Trophoblast cell (in vitro differentiated cells and primary cell): Measurements from ENCODE around the gene XPO6.

Experiments
- DNase-seq, 2 donors: peaks; one replicate each; pipeline ENCODE4 v3.0.0-alpha.2; 2016
- H2AFZ ChIP-seq: 2 replicates; pipeline ENCODE4 v1.6.1; 2013; ENCODE audit warnings: low read length, moderate library complexity, mild to moderate bottlenecking; ENCODE audit not compliant: insufficient read depth, poor library complexity
- H2AK5ac ChIP-seq: 2 replicates; pipeline ENCODE4 v1.6.1; 2013; ENCODE audit warnings: mild to moderate bottlenecking, low read length
- H2BK120ac ChIP-seq: 2 replicates; pipeline ENCODE4 v1.6.1; 2013; ENCODE audit warnings: low read length, mild to moderate bottlenecking, moderate library complexity; ENCODE audit not compliant: insufficient read depth, poor library complexity
- H2BK12ac ChIP-seq: 2 replicates; pipeline ENCODE4 v1.6.1; 2013; ENCODE audit warnings: mild to moderate bottlenecking, low read length, moderate library complexity
- H2BK5ac ChIP-seq: 2 replicates; pipeline ENCODE4 v1.6.1; 2013; ENCODE audit warnings: low read length, low read depth, moderate library complexity, mild to moderate bottlenecking; ENCODE audit not compliant: poor library complexity
- H3K14ac ChIP-seq: 2 replicates; pipeline ENCODE4 v1.6.1; 2013; ENCODE audit warnings: mild to moderate bottlenecking, low read length
- H3K18ac ChIP-seq: 2 replicates; pipeline ENCODE4 v1.6.1; 2013; ENCODE audit warnings: mild to moderate bottlenecking, low read length
- H3K23ac ChIP-seq: 2 replicates; pipeline ENCODE4 v1.6.1; 2013; ENCODE audit warnings: low read length
- H3K27ac ChIP-seq: 2 replicates; pipeline ENCODE4 v1.5.1; 2013; ENCODE audit warnings: low read depth, mild to moderate bottlenecking, inconsistent platforms, low read length, moderate library complexity
- H3K27me3 ChIP-seq: 2 replicates; pipeline ENCODE4 v1.6.1; 2013; ENCODE audit warnings: inconsistent platforms, mild to moderate bottlenecking, low read length, moderate library complexity; ENCODE audit not compliant: insufficient read depth
- H3K36me3 ChIP-seq, 2 experiments: 1 replicate in 1 of 2; 2 replicates in 1 of 2; pipeline ENCODE4 v1.6.1; 2013; ENCODE audit warnings: low read length in 2 of 2, mild to moderate bottlenecking in 2 of 2, moderate library complexity in 1 of 2; ENCODE audit not compliant: insufficient read depth in 2 of 2, control insufficient read depth in 1 of 2
- H3K4ac ChIP-seq: 2 replicates; pipeline ENCODE4 v1.6.1; 2013; ENCODE audit warnings: low read depth, mild to moderate bottlenecking, low read length, moderate library complexity
- H3K4me1 ChIP-seq, 2 experiments: 1 replicate in 1 of 2; 2 replicates in 1 of 2; pipeline ENCODE4 v1.6.1; 2013; ENCODE audit warnings: low read length in 2 of 2, mild to moderate bottlenecking in 2 of 2, moderate library complexity in 1 of 2; ENCODE audit not compliant: insufficient read depth in 2 of 2, control insufficient read depth in 1 of 2
- H3K4me2 ChIP-seq: 2 replicates; pipeline ENCODE4 v1.6.1; 2013; ENCODE audit warnings: inconsistent platforms, mild to moderate bottlenecking, low read length, moderate library complexity
- H3K4me3 ChIP-seq: 2 replicates; pipeline ENCODE4 v1.5.1; 2013; ENCODE audit warnings: mild to moderate bottlenecking, low read depth, low read length, inconsistent platforms
- H3K79me1 ChIP-seq: one replicate; pipeline ENCODE4 v1.6.1; 2013; ENCODE audit warnings: low read length
- H3K79me2 ChIP-seq: 2 replicates; pipeline ENCODE4 v1.6.1; 2013; ENCODE audit warnings: low read length, mild to moderate bottlenecking; ENCODE audit not compliant: control insufficient read depth, insufficient read depth, poor library complexity
- H3K9ac ChIP-seq: 2 replicates; pipeline ENCODE4 v1.6.1; 2013; ENCODE audit warnings: mild to moderate bottlenecking, low read length
- H3K9me3 ChIP-seq: 2 replicates; pipeline ENCODE4 v1.6.1; 2013; ENCODE audit warnings: low read depth, mild to moderate bottlenecking, control low read depth, inconsistent platforms, low read length; ENCODE audit not compliant: insufficient read depth
- H4K12ac ChIP-seq: 2 replicates; pipeline ENCODE4 v1.6.1; 2013; ENCODE audit warnings: low read depth, mild to moderate bottlenecking, low read length, moderate library complexity
- H4K8ac ChIP-seq: 2 replicates; pipeline ENCODE4 v1.6.1; 2013; ENCODE audit warnings: low read depth, mild to moderate bottlenecking, low read length, moderate library complexity
- H4K91ac ChIP-seq: one replicate; pipeline ENCODE4 v1.6.1; 2013; ENCODE audit warnings: low read depth, mild to moderate bottlenecking, low read length, moderate library complexity
- WGBS: extraction: QIAGEN DNeasy Blood & Tissue Kit; methylation state at CpG from one replicate; pipeline ENCODE4 v1.1.7; 2013; ENCODE audit warnings: missing lambda C conversion rate; ENCODE audit not compliant: insufficient read length, insufficient coverage; ENCODE audit errors: extremely low coverage; 5-methylcytosine and 5-hydroxymethylcytosine counted together

The XPO6 gene

DNA sequence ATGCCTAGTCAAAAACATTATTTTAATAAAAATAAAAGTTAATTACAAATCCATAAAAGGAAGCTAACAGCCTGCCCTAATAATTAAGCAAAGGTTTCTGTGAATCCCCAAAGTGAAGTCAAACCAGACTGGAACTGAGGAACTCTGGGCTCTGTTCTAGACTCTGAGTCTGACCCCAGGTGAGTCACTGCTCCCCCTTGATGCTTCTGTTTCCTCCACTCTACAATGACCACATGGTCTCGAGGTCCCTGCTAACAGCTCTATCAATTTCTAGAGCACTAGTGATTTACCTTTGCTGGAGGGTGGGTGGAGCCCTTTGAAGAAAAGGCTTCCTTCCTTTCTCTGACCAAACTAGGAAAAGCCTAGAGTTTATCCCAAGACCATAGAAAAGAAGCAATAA lies 32.4 kb downstream of the XPO6 start:
- Histone ChIP-seq H3K9me3 (no peaks in the 10 kb centered on the region), H3K36me3 (peaks cover 4 to 8% of the 10 kb centered on the region in 2 experiments), H2BK120ac (no peak overlapping the region), H3K27me3 (no peaks in the 10 kb centered on the region), H2AK5ac (no peak overlapping the region), H3K18ac (peak overlapping the region; percentile 65), H4K12ac (no peak overlapping the region), H4K91ac (no peak overlapping the region), H3K79me1 (no peaks in the 10 kb centered on the region), H2BK12ac (no peak overlapping the region), H3K79me2 (peaks cover 1% of the 10 kb centered on the region), H3K4me3 (no peak overlapping the region), H3K14ac (no peak overlapping the region), H3K4me2 (no peak overlapping the region), H3K4ac (no peak overlapping the region), H3K4me1 (peaks cover 7 to 16% of the 10 kb centered on the region in 2 experiments), H2AFZ (no peak overlapping the region), H2BK5ac (no peak overlapping the region), H3K9ac (no peak overlapping the region), H3K23ac (no peak overlapping the region), H3K27ac (no peak overlapping the region), H4K8ac (no peak overlapping the region)
- no CpG with 5 or more reads among the region's 1 CpG for WGBS
- no peak for DNase-seq

DNA sequence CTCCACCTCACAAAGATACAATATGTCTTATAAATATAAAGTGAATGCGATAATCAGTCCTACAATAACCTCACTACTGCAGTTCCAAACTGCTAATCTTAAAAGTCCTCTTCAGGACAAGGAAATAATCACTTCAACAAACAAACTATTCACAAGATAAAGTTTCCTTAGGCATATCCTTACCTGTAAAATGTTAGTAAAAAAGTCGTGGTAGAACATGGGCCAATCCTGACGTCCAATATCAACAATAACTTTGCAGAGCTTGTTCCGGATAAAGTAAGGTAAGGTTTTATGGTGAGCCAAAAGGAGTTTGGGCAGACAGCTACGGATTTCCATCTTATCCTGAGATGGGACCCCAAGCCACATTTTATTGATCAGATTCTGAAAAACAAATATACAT lies 36.0 kb downstream of the XPO6 start:
- Histone ChIP-seq H2AFZ (no peak overlapping the region), H2BK120ac (no peak overlapping the region), H2BK5ac (no peak overlapping the region), H3K14ac (no peak overlapping the region), H3K27me3 (no peaks in the 10 kb centered on the region), H4K8ac (no peak overlapping the region), H2BK12ac (no peak overlapping the region), H3K4me1 (peaks cover 0 to 3% of the 10 kb centered on the region in 2 experiments), H3K9me3 (no peaks in the 10 kb centered on the region), H3K9ac (no peak overlapping the region), H2AK5ac (no peak overlapping the region), H4K12ac (no peak overlapping the region), H3K79me1 (no peaks in the 10 kb centered on the region), H4K91ac (no peak overlapping the region), H3K36me3 (peaks cover 8 to 15% of the 10 kb centered on the region in 2 experiments), H3K4ac (no peak overlapping the region), H3K23ac (no peak overlapping the region), H3K4me3 (no peak overlapping the region), H3K18ac (no peak overlapping the region), H3K4me2 (no peak overlapping the region), H3K79me2 (no peaks in the 10 kb centered on the region), H3K27ac (no peak overlapping the region)
- DNase-seq, result no peak
- WGBS, result no CpG with 5 or more reads among the region's 5 CpGs

DNA sequence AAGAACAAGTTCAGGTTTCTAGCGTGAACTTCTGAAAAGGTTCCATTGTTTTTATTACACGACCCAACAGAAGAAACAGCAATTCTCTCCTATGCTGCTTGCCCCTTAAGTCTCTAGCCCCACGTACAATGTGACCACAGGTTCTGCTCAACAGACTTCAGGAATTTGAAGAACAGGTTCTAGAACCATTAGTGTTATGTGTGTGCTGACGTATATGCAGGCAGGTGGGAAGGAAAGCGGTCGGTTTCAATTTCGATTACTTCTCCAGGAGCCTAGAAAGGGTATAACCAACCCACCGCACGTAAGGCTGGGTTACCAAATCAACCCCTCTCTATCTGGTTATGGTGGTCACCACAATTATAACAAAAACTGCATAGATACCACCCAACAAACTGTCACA lies 39.4 kb downstream of the XPO6 start:
- no peak overlapping the region for H3K18ac ChIP-seq
- H2AFZ ChIP-seq, result no peak overlapping the region
- H3K9me3 ChIP-seq, result no peaks in the 10 kb centered on the region
- H4K12ac ChIP-seq, result no peak overlapping the region
- H3K27me3 ChIP-seq, result no peaks in the 10 kb centered on the region
- no peak overlapping the region for H2BK5ac ChIP-seq
- no peak overlapping the region for H4K91ac ChIP-seq
- WGBS, result no CpG with 5 or more reads among the region's 9 CpGs
- peaks cover 10 to 22% of the 10 kb centered on the region in 2 experiments for H3K36me3 ChIP-seq
- H3K27ac ChIP-seq, result no peak overlapping the region
- no peak overlapping the region for H3K14ac ChIP-seq
- H3K79me2 ChIP-seq, result no peaks in the 10 kb centered on the region
- H3K4me1 ChIP-seq, result peaks cover 1 to 3% of the 10 kb centered on the region in 2 experiments
- no peak overlapping the region for H4K8ac ChIP-seq
- no peaks in the 10 kb centered on the region for H3K79me1 ChIP-seq
- H3K9ac ChIP-seq, result no peak overlapping the region
- DNase-seq, result peak; percentile 75 to 88
- no peak overlapping the region for H3K4me3 ChIP-seq
- no peak overlapping the region for H2BK120ac ChIP-seq
- H3K4me2 ChIP-seq, result no peak overlapping the region
- H3K23ac ChIP-seq, result no peak overlapping the region
- H2BK12ac ChIP-seq, result no peak overlapping the region
- H2AK5ac ChIP-seq, result no peak overlapping the region
- no peak overlapping the region for H3K4ac ChIP-seq

DNA sequence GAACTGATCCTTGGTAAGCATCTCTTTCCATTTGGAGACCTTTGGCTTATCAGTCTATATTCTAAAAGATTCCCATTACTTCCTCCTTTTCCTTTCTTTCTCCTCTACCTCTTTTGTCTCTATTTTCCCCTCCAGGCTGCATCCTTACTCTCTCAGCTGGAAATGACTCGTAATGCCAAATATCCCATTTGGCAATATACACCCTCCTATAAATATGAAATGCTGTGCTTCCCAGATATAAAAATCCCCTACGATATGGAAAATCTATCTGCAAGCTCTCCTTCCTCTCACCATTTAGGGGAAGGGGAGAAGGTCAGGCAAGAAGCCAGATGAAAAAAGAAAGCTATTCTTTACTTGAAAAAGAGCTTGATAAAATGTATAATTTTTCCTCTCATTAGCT lies 39.9 kb downstream of the XPO6 start:
- no peak overlapping the region for H2BK120ac ChIP-seq
- H4K91ac ChIP-seq, result no peak overlapping the region
- no peak overlapping the region for H2AFZ ChIP-seq
- H2BK5ac ChIP-seq, result no peak overlapping the region
- no peak overlapping the region for H3K14ac ChIP-seq
- no peak overlapping the region for H4K12ac ChIP-seq
- whole genome bisulfite sequencing, result no CpG with 5 or more reads among the region's 2 CpGs
- H3K18ac ChIP-seq, result no peak overlapping the region
- H3K4me2 ChIP-seq, result no peak overlapping the region
- H4K8ac ChIP-seq, result no peak overlapping the region
- no peak overlapping the region for H2BK12ac ChIP-seq
- H3K9me3 ChIP-seq, result no peaks in the 10 kb centered on the region
- no peak overlapping the region for H3K9ac ChIP-seq
- H3K27me3 ChIP-seq, result no peaks in the 10 kb centered on the region
- H3K79me1 ChIP-seq, result no peaks in the 10 kb centered on the region
- no peak overlapping the region for H3K4ac ChIP-seq
- H3K4me3 ChIP-seq, result no peak overlapping the region
- H3K23ac ChIP-seq, result no peak overlapping the region
- no peak for DNase-seq
- H3K27ac ChIP-seq, result no peak overlapping the region
- no peaks in the 10 kb centered on the region for H3K79me2 ChIP-seq
- no peak overlapping the region for H2AK5ac ChIP-seq
- peaks cover 10 to 22% of the 10 kb centered on the region in 2 experiments for H3K36me3 ChIP-seq
- peaks cover 6% of the 10 kb centered on the region in 2 experiments for H3K4me1 ChIP-seq
